Left ventricle myocardium inferior (tissue), 1 donor: ENCODE measurements around the gene RPS8. TPM values are rescaled to one million over a fixed set of nuclear protein-coding genes. Genes with fewer than 3 reads are reported as not detected.
"Not testable (repeated sequence)": the region's sequence is repeated elsewhere in the genome, so short reads cannot be mapped to it uniquely, and the experiment has no call there.

Experiments used
- DNase-seq: peaks from one replicate; pipeline ENCODE4 v3.0.0-alpha.2; 2020
- H3K27ac ChIP-seq: fragments of 200-600 bp; replicated peaks from 2 replicates; pipeline ENCODE4 v1.8.0; 2021
- H3K27me3 ChIP-seq: fragments of 200-600 bp; 2 replicates; pipeline ENCODE4 v1.8.0; 2021; ENCODE audit warnings: low read depth
- H3K36me3 ChIP-seq: fragments of 200-600 bp; 2 replicates; pipeline ENCODE4 v1.8.0; 2021
- H3K4me1 ChIP-seq: fragments of 200-600 bp; 2 replicates; pipeline ENCODE4 v1.8.0; 2021
- H3K4me3 ChIP-seq: fragments of 200-600 bp; 2 replicates; pipeline ENCODE4 v1.8.0; 2021; ENCODE audit warnings: mild to moderate bottlenecking, moderate library complexity
- H3K9me3 ChIP-seq: fragments of 200-600 bp; replicated peaks from 2 replicates; pipeline ENCODE4 v1.8.0; 2021
- CTCF ChIP-seq: fragments of 200-600 bp; IDR thresholded peaks from 2 replicates; pipeline ENCODE4 v1.8.0; 2021; ENCODE audit warnings: antibody characterized with exemption, mild to moderate bottlenecking, borderline replicate concordance
- intact Hi-C: fragments of 100-400 bp; cut with micrococcal nuclease; formaldehyde crosslinking; loops from one replicate; pipeline ENCODE4 v1.11.0; 2022
- total RNA-seq: library from RNA; stranded (reverse); fragmentation: NEBNext Ultra II Directional; extraction: Animal tissue kit (Norgen Biotek cat#: 25700); gene quantifications from one replicate; pipeline ENCODE4 v1.2.1, GENCODE V29; 2021
- donor health status: DM: no; HTN: yes; CAD: no; lungs with severe emphysema.

Gene RPS8
- total RNA-seq, 1 donor from 2014 or later, result 717 TPM

- no peaks in the 10 kb centered on the region for H3K36me3 ChIP-seq
- no peak for TF ChIP-seq CTCF
- intact Hi-C loops, result no loop called here
- H3K4me3 ChIP-seq, result peak overlapping the region; percentile 72
- peak; percentile 79 for DNase-seq
- H3K4me1 ChIP-seq, result peaks cover 24% of the 10 kb centered on the region
- H3K9me3 ChIP-seq, result no peaks in the 10 kb centered on the region
- no peaks in the 10 kb centered on the region for H3K27me3 ChIP-seq
- peak overlapping the region; percentile 94 for H3K27ac ChIP-seq
Observed at GRCh38 chr1:44819608-44820327, 44.4 kb downstream of the RPS8 start.

- no peak for TF ChIP-seq CTCF
- Histone ChIP-seq H3K4me1 (peaks cover 24% of the 10 kb centered on the region), H3K36me3 (no peaks in the 10 kb centered on the region), H3K27ac (peak overlapping the region; percentile 94), H3K4me3 (peak overlapping the region; percentile 72), H3K9me3 (no peaks in the 10 kb centered on the region), H3K27me3 (no peaks in the 10 kb centered on the region)
- DNase-seq, result no peak
- intact Hi-C loops, result no loop called here
Observed at GRCh38 chr1:44820328-44821239, 45.2 kb downstream of the RPS8 start.

- DNase-seq, result no peak
- H3K4me1 ChIP-seq, result peaks cover 28% of the 10 kb centered on the region
- no peak for TF ChIP-seq CTCF
- intact Hi-C loops, result no loop called here
- no peaks in the 10 kb centered on the region for H3K27me3 ChIP-seq
- no peaks in the 10 kb centered on the region for H3K36me3 ChIP-seq
- H3K4me3 ChIP-seq, result peak overlapping the region; percentile 72
- no peaks in the 10 kb centered on the region for H3K9me3 ChIP-seq
- peak overlapping the region; percentile 94 for H3K27ac ChIP-seq
Observed at GRCh38 chr1:44821240-44821715, 45.9 kb downstream of the RPS8 start.

- peaks cover 32% of the 10 kb centered on the region for H3K4me1 ChIP-seq
- DNase-seq, result no peak
- H3K27ac ChIP-seq, result no peak overlapping the region
- no peaks in the 10 kb centered on the region for H3K36me3 ChIP-seq
- no peaks in the 10 kb centered on the region for H3K9me3 ChIP-seq
- no peak overlapping the region for H3K4me3 ChIP-seq
- H3K27me3 ChIP-seq, result no peaks in the 10 kb centered on the region
- TF ChIP-seq CTCF, result no peak
- intact Hi-C loops, result no loop called here
Observed at GRCh38 chr1:44822131-44822701, 46.9 kb downstream of the RPS8 start.

GRCh38 chr1:44822981-44823451 lies 47.7 kb downstream of the RPS8 start:
- no peaks in the 10 kb centered on the region for H3K9me3 ChIP-seq
- no peak overlapping the region for H3K27ac ChIP-seq
- no peak for DNase-seq
- no peak for TF ChIP-seq CTCF
- peaks cover 32% of the 10 kb centered on the region for H3K4me1 ChIP-seq
- no peak overlapping the region for H3K4me3 ChIP-seq
- H3K36me3 ChIP-seq, result no peaks in the 10 kb centered on the region
- H3K27me3 ChIP-seq, result no peaks in the 10 kb centered on the region
- intact Hi-C loops, result no loop called here

- H3K36me3 ChIP-seq, H3K27ac ChIP-seq, H3K27me3 ChIP-seq, DNase-seq, intact Hi-C loops, H3K4me3 ChIP-seq, H3K9me3 ChIP-seq: not testable (repeated sequence)
- peaks cover 25% of the 10 kb centered on the region for H3K4me1 ChIP-seq
Observed at GRCh38 chr1:44824392-44824791, 49.1 kb downstream of the RPS8 start.
